ENCODE results near the gene PIGU.

DNA sequence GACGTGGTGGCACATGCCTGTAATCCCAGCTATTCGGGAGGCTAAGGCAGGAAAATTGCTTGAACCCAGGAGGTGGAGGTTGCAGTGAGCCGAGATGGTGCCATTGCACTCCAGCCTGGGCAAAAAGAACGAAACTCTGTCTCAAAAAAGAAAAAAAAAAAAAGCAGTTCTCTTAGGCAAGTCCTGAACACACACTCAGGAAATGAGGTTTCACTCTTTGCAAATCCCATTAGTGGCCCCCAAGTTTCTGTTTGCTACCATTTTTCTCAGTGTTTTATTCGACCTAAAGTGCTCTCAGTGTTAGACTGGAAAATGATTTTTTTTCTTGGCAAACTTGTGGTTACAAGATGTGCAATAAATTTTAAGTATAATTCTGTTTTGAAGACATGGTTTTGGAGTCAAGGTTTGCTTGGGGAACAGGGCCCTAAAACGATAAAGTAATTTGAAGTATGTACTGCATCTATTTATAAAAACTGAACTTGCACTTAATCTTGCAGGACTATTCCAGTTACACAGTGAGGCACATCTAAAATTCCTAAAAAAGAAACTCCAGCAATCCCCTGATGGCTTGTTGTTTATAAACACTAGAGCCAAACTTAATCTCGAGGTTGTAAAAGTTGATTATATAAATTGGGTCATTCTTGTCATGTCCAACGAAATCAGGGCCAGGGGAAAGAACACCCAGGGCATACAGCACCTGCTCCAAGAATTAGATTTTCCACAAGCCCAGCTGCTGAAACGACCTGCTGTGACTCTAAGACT, 75.8 kb downstream of the PIGU start:
- no peak for TF ChIP-seq POLR2A (IDR thresholded peaks at IDR 0.05)
- no peak for TF ChIP-seq CTCF (IDR thresholded peaks at IDR 0.05)
